ENCODE measurements around the gene GRIA4.

GRCh38 chr11:105793092-105793491 lies 183.2 kb downstream of the GRIA4 start:
- TF ChIP-seq POLR2AphosphoS5 (IDR thresholded peaks at IDR 0.05; ENCODE audit: low read depth, low read length) (no peak), POLR2A (IDR thresholded peaks at IDR 0.05; ENCODE audit: low read depth, low read length) (no peak), TAF1 (IDR thresholded peaks at IDR 0.05; ENCODE audit: low read depth, low read length) (no peak), POU2F2 (IDR thresholded peaks at IDR 0.05; ENCODE audit: low read depth, low read length) (no peak), PAX5 (IDR thresholded peaks at IDR 0.05; ENCODE audit: insufficient read depth, low read length, severe bottlenecking) (no peak), SPI1 (IDR thresholded peaks at IDR 0.05; ENCODE audit: low read depth, low read length) (no peak)
